ENCODE data around the gene BRI3BP.
"Not testable (repeated sequence)": the region's sequence is repeated elsewhere in the genome, so short reads cannot be mapped to it uniquely, and the experiment has no call there.

The BRI3BP gene

DNA sequence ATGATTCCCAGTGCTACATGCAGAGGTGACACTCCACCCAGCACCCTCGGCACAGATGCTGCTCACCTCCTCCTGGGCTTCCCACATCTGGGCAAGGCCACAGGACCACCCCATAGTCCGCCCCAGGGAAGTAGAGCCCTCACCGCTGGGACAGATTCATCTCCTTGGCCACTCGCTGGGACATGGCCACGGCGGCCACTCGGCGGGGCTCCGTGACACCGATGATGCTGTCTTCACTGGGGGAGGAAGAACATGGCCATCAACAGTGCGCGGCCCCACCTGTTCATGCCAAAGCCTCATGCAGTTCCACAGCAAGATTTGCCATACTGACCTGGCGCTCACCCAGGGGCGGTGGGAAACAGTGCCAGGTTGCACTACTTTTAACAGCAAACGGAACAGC lies 18.2 kb upstream of the BRI3BP start:
- DNase-seq = no peak

DNA sequence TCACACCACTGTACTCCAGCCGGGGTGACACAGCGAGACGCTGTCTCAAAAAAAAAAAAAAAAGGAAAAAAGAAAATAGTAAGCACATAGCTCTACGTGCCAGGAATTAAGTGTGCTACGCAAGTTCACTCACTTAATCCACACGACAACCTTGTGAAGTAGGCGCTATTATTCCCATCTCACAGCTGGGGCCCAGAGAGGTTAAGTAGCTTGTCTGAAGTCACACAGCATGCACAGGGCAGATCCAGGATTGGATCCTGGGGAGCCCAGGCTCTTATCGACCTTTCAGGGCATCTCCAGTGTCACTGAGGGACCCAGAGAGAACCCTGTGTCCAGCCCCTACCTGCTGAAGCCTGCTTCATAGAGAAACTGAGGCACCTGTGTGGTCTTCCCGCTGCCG lies 16.4 kb upstream of the BRI3BP start:
- DNase-seq = no peak

DNA sequence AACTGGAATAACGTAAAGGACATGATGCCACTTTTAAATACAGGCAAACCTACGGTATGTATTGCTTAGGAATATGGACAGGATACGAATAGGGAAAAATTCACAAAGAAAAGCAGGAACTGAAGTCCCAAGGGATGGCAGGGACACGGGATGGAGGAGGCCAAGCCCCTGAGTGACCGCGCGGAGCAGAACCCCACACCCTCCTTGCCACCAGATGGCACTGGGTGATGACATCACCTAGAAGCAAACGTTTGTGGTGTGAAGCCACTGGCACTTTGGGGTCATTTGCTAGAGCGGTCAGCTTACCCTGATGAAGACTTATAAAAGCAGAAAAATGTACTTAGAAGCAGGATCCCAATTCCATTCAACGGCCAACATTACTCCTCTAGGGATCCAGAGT lies 13.9 kb upstream of the BRI3BP start:
- no peak for DNase-seq

DNA sequence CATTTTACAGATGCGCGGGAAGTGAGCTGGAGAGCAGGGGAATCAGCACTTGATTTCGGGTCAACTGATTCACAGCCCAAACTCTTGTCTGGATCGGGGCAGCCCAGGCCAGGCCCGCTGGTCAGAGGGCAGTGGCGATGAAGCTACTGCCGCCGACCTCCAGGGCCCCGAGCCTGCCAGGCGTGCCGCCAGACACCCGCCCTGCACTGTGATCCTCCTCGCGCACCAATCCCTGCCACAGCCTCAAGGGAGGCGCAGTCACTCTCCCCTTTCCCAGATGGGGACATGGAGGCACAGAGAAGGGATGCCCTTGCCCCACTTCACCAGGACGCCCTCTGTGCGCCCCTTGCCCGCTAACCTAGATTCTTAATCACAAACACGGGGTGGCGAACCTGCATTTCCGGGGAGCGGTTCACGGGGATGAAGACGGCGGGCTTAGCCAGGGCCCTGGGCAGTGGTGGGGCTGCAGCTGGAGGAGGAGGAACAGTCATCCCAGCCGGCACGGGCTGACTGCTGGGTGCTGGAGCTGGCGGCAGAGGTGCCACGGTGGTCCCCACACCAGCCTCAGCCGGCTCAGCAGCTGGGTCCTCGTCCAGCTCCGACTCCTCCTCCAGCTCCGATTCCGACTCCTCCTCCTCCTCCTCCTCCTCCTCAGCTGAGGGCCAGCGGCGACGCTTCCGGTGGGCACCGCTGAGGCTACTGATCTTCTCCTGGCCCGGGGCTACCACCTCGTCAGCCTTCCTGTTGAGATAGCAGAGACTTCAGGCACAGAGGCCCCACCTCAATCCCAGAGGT lies 13.2 kb upstream of the BRI3BP start:
- DNase-seq = no peak

DNA sequence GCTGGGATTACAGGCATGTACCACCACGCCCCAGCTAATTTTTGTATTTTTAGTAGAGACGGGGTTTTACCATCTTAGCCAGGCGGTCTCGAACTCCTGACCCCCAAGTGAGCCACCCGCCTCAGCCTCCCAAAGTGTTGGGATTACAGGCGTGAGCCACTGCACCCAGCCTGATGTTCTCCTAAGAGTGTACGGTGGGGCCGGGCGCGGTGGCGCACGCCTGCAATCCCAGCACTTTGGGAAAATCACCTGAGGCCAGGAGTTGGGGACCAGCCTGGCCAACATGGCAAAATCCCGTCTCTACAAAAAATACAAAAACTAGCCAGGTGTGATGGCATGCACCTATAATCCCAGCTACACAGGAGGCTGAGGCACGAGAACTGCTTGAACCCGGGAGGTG lies 6.6 kb upstream of the BRI3BP start:
- DNase-seq = not testable (repeated sequence)

DNA sequence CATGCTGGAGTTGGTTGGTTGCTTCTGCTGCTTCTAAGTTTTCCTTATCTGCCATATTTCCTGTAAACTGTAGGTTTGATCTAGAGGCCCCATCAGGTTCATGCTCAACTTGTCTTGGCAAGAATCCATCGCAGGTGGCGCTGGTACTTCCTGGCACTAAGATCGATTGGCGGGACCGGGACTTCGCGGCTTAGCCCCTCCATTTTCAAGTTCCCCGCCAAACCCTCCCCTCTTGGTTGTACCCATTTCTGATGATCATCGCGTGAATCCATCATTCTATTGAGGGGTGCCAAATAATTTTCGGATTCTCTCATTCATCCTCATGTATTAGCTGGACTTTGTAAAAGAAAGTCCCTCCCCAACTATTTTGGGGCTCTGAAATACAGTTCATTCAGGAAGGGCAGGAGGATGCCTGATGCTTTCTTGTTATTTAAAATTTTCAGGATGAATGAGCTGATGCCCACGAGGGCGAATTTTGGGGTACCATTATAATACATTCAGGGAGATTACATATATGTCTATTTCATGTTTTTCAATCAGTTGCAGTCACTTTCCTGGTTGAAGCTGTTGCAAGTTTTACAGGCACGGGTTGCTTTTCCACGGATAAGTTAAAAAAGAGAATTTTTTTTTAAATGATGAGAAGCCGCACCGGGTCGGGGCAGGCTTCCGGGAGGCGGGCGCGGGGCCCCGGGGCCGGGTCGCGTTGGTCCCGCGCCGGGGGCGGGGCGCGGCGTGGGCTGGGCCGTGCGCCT lies 395 bp upstream of the BRI3BP start:
- DNase-seq = peak; percentile 95

DNA sequence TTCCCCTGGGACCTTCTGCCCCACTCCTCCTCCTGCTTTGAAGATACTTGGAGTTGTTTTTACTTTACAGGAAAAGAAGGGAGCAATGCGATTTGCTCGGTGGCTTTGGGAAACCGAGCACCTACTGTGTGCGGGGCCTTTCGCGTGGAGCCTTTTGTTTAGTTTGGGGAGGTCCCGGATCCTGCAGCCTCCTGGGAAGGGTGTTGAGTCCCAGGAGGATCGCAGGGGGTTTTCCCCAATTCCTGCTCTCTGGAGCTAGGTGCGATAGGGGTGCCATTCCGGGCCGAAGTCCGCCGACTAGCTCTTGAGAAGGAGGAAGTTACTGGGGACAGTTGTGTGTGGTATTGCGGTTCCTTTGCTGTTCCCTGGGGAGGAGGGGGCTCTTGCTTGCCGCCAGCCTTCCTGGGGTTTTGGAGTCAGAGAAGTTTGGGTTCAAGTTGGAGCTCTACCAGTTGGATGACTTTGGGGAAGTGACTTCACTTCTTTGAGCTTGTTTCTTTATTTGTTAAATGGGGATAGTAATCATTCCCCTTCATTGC lies 1.1 kb downstream of the BRI3BP start:
- DNase-seq = peak; percentile 72

DNA sequence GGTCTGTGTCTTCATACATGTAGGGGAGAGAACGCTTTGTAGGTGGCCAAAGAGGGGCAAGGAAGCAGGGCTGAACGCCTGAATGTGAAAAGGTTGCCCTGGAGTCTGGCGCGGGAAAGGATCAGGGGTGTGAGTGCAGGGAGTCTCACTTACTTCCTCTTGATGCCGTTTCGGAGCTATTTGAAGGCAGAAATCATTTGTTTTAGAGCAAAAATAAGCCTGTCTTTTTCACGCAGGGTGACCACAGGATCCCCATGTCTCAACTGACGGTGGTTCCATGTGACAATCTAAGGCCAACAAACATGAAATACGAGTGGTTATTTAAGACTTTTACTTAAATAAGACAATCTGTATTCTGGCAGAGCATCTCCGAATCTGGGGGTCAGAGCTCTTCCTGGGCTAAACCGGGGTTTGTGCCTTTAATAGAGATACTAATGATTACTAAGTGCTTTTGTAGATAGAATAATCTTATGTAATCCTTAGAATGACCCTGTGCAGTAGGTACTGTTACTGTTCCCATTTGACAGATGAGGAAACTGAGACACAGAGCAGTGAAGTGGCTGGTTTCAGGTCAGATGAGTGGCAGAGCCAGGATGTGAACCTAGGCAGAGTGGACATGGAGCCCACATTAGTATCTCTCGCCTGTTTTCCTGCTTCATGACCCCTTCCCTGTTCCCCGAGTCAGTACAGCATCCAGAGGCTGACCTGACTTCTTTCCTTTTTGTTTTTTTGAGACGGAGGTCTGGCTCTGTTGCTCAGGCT lies 1.9 kb downstream of the BRI3BP start:
- DNase-seq = no peak

DNA sequence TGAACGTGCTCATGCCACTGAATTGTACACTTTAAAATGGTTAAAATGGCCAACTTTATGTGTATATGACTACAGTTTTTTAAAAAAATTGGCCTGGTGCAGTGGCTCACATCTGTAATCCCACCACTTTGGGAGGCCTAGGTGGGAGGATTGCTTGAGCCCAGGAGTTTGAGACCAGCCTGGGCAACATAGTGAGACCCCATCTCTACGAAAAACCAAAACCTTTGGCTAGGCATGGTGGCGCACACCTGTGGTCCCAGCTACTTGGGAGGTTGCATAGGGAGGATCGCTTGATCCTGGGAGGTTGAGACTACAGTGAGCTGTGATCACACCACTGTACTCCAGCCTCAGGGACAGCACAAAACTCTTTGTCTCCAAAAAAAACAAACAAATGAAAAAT lies 5.3 kb downstream of the BRI3BP start:
- DNase-seq = no peak

DNA sequence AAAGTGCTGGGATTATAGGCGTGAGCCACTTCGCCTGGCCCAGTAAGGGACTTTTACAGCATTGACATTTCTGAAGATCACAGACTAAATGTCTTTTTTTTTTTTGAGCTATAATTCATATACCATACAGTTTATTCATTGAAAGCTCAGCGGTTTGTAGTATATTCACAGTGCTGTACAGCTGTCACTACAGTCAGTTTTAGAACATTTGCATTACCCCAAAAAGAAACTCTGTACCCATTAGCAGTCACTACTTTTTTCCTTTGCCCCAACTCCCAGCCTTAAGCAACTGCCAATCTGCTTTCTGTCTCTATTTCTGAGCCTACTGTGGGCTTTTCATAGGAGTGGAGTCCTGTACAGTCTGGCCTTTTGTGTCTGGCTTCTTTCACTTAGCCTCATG lies 8.2 kb downstream of the BRI3BP start:
- no peak for DNase-seq

DNA sequence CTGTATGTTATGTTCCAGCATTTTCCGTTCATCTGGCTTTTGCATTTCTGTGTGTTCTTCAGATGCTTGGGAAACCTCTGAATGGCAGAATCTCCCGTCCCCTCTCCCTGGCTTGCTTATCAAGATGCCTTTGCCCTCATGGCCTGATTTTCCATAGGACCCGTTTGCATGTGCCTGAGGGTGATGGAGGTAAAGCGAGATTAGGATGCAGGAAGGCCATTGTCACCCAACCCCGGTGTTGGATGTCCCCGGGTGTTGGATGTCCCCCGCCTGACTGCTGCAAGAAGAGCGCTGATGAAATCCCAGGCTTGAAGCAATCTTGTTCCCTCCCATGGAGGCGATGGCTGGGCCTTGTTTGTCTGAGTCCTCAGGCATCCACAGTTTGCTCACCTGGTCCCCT lies 9.6 kb downstream of the BRI3BP start:
- DNase-seq = no peak

DNA sequence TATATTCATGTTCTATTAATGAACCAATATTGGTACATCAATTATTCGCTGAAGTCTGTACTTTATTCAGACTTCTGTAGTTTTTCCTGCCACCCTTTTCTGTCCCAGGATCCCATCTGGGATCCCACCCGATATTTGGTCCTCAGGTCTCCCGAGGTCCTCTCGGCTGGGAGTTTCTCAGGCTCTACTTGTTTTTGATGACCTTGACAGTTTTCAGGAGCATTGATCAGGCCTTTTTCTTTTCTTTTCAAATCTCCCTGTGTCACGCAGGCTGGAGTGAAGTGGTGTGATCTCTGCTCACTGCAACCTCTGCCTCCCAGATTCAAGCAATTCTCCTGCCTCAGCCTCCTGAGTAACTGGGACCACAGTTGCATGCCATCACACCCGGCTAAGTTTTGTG lies 11.2 kb downstream of the BRI3BP start:
- no peak for DNase-seq

DNA sequence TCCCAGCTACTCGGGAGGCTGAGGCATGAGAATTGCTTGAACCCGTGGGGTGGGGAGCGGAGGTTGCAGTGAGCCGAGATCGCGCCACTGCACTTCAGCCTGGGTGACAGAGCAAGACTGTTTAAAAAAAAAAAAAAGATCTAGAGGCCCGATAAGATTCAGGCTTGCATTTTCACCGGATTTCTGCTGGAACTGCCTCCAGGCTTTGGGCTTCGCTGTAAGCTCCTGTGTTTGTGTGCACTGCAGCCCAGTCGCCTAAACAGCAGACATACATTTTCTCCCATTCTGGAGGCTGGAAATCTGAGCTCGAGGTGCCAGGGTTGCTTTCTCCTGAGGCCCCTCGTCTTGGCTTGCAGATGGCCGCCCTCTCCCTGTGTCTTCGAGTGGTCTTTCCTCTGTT lies 12.2 kb downstream of the BRI3BP start:
- no peak for DNase-seq

DNA sequence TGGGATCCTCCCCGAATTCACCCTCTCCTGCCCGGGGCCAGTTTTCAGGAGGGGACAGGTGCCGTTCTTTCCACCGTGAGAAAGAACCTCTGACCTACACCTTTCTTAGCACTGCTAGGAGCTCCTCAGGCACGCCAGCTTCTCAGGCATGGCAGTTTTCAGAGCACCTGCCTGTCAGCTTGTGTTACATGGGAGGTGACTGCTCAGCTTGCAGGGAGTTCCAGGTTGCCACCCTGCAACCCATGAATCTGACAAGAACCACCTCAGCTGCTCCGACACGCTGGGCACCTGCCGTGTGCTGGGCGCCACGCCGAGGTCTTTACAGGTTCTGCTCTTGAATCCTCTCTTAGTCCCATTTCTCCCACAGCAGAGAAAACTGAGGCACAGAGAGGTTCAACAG lies 12.9 kb downstream of the BRI3BP start:
- DNase-seq = no peak

DNA sequence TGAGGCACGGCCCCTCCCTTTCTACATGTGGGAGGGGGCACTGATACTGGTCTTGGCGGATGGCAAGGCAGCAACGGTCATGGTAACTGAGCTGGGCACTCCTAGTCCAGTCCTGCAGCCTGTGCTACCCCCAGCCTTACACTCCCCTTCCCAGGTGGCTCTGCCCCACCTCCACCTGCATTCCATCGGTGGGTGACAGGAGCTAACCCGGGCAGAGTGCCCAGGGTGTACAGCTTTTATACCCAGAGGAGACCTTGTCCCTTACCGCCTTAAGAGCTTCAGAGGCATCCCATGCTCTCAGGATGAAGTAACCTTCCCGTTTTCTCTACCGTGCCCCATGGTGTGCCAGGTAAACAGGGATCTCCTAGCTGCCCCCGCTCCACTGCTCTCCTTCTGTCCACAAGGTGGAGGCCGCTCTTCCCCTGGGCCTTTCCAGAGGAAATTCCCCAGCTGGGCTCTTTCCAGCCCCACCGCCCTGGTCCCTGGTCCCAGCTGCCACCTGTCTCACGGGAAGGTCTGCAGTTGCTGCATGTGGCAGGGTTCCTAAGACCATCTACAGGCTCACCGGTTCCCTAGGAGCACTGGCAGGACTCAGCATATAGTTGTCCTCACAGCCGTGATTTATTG lies 20.5 kb downstream of the BRI3BP start:
- no peak for DNase-seq

DNA sequence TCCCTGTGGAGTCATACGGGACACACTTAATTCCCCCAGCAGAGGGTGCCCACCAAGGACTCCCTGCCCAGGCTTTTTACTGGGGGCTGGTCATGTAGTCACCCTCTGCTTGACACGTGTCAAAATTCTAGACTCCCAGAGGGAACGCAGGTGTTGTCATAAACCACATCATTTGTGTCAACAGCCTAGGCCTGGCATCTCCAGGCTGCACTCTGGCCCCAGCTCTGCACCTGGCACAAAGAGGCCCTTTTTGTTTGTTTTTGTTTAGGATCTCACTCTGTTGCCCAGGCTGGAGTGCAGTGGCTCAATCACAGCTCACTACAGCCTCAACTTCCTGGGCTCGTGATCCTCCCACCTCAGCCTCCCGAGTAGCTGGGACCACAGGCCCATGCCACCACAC lies 21.1 kb downstream of the BRI3BP start:
- DNase-seq = no peak

DNA sequence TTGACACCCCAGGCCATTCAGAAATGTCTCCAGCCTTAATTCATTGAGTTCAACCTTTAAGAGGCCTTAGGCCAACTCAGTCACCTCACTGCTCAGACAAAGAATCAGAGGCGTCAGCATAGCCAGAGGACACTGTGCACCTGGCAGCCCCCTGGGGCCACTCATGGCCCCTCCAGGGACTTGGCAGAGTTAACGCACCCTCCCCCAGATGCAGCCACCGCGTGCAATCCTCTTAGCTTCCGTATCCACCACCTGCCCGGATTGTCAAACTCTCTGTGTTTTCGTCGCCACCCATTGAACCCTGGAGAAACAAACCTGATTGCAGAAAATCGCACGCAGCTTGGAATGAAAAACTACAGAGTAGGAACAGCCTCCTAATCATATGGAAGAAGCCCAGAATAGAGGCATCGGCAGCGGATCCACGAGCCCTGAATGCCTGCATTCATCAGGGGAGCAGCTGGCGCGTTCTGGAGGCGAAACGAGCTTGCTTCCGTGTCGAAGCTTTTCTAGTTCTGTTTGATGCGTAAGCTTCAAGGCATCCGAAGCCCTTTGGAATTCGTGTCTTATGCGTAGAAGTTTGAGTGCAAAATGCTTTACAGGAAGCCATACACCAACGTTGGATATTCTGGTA lies 22.4 kb downstream of the BRI3BP start:
- no peak for DNase-seq

DNA sequence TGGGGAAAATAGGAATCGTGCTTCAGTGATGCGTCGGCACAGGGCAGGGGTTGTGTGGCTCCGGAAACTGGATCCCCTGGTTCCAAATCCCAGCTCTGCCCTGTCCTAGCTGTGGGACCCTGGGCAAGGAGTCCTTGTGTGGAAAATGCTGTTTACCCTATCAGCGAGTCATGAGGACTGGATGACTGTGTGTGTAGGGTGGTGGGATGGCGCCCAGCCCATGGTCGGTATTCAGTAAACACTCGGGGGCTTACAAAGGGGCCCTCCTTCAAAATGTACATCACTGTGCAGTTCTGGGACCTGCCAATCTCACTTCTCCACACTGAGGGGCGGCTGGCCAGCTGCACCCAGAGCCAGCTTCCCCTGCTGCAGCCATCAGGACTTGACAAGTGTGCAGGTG lies 24.4 kb downstream of the BRI3BP start:
- no peak for DNase-seq

DNA sequence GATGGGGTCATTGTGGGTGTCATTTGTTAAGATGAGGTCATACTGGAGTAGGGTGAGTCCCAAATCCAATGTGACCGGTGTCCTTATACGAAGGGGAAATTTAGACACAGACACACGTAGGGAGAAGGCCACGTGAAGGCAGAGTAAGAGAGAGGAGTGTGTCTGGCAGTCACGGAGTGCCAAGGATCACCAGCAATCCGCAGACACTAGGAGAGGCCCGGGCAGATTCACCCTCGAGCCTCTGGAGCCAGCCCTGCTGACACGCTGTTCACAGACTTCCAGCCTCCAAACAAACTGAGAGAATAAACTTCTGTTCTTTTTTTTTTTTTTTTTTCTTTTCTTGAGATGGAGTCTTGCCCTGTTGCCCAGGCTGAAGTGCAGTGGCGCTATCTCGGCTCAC lies 24.9 kb downstream of the BRI3BP start:
- no peak for DNase-seq

DNA sequence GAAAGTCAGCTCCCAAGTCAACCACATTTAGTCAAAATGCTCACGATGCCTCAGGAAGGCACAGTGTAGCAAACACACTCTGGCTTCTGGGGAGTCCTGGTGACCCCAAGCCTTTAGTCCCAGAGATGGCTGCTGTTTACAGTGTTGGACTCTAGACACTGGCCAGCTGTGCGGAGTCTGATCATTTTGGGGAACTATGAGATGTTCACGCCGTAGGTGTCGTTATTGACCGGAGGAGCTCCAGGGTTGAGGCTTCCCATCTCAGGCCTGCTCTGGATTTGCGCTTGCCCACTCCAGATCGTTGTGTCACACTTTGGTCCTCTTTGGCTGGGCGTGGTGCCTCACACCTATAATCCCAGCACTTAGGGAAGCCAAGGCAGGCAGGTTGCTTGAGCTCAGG lies 27.7 kb downstream of the BRI3BP start:
- DNase-seq = no peak

DNA sequence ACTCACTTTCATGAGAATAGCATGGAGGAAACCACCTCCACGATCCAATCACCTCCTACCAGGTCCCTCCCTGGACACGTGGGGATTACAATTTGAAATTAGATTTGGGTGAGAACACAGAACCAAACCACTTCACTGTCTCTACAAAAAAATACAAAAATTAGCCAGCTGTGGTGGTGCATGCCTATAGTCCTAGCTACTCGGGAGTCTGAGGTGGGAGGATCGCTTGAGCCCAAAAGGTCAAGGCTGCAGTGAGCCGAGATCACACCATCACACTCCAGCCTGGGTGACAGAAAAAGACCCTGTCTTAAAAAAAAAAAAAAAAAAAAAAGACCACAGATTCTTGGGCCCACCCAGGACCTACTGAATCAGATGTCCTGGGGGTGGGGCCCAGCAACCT lies 28.3 kb downstream of the BRI3BP start:
- no peak for DNase-seq

DNA sequence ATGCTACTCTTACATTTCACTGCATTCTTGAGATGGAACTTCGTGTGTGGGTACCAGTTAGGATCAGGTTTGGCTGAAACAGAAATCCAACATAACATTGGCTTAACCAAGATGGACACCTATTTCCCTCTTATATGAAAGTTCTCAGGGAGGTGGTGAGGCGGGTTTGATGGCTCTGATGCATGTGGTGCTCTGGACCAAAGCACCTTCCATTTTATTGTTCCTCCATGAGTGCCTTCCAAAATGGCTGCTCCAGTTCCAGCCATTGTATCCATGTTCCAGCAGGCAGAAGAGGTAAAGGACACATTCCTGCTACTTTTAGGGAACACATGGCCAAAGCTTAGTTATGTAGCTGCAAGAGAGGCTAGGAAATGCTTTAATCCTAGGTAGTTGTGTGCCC lies 29.6 kb downstream of the BRI3BP start:
- no peak for DNase-seq
